ENCODE data around the gene ZNF516. TPM values are rescaled to one million over a fixed set of nuclear protein-coding genes. Genes with fewer than 3 reads are reported as not detected.

The ZNF516 gene
- total RNA-seq, 1 experiment from 2014 or later, result 25.5 TPM

- no peaks in the 10 kb centered on the region for H3K9me3 Mint-ChIP-seq (ENCODE audit: unreplicated experiment)
- H3K9me3 ChIP-seq, result no peaks in the 10 kb centered on the region
- no peaks in the 10 kb centered on the region for H3K4me1 Mint-ChIP-seq (ENCODE audit: low read depth, unreplicated experiment)
- H3K36me3 ChIP-seq (ENCODE audit: control insufficient read depth, insufficient read depth, low read length), result no peaks in the 10 kb centered on the region
- DNase-seq, result no peak
- no peak for TF ChIP-seq CTCF (IDR thresholded peaks at IDR 0.05; ENCODE audit: insufficient read depth in 1 of 2, low read depth in 1 of 2, low read length in 1 of 2, severe bottlenecking in 1 of 2, unreplicated experiment in 1 of 2)
- no TSS peak for BruUV-seq (replicated peaks)
- no peak overlapping the region for H3K27ac Mint-ChIP-seq (ENCODE audit: unreplicated experiment)
- H3K4me3 Mint-ChIP-seq (ENCODE audit: unreplicated experiment), result no peak overlapping the region
- POLR2A ChIA-PET, result no interaction called here
- H3K27me3 ChIP-seq (replicated peaks; ENCODE audit: control insufficient read depth, insufficient read depth, low read length), result no peaks in the 10 kb centered on the region
- H3K27me3 Mint-ChIP-seq (ENCODE audit: insufficient read depth, unreplicated experiment), result no peaks in the 10 kb centered on the region
- intact Hi-C loops (cut with micrococcal nuclease; ENCODE audit: unreplicated experiment), result no loop called here
- H3K36me3 Mint-ChIP-seq (ENCODE audit: insufficient read depth, unreplicated experiment), result no peaks in the 10 kb centered on the region
- H3K4me1 ChIP-seq, result no peaks in the 10 kb centered on the region
- H3K4me3 ChIP-seq (ENCODE audit: low read depth, low read length), result no peak overlapping the region
- CTCF ChIA-PET, result no interaction called here
Measured at GRCh38 chr18:76464281-76465259, 30.5 kb downstream of the ZNF516 start.

- H3K9me3 Mint-ChIP-seq (ENCODE audit: unreplicated experiment), result no peaks in the 10 kb centered on the region
- H3K4me3 Mint-ChIP-seq (ENCODE audit: unreplicated experiment), result no peak overlapping the region
- CTCF ChIA-PET, result no interaction called here
- no peaks in the 10 kb centered on the region for H3K4me1 Mint-ChIP-seq (ENCODE audit: low read depth, unreplicated experiment)
- no peaks in the 10 kb centered on the region for H3K4me1 ChIP-seq
- no peaks in the 10 kb centered on the region for H3K36me3 ChIP-seq (ENCODE audit: control insufficient read depth, insufficient read depth, low read length)
- POLR2A ChIA-PET, result no interaction called here
- no peaks in the 10 kb centered on the region for H3K27me3 ChIP-seq (replicated peaks; ENCODE audit: control insufficient read depth, insufficient read depth, low read length)
- H3K27ac Mint-ChIP-seq (ENCODE audit: unreplicated experiment), result no peak overlapping the region
- BruUV-seq (replicated peaks), result no TSS peak
- no peak for DNase-seq
- H3K9me3 ChIP-seq, result no peaks in the 10 kb centered on the region
- no peak overlapping the region for H3K4me3 ChIP-seq (ENCODE audit: low read depth, low read length)
- TF ChIP-seq CTCF (IDR thresholded peaks at IDR 0.05; ENCODE audit: insufficient read depth in 1 of 2, low read depth in 1 of 2, low read length in 1 of 2, severe bottlenecking in 1 of 2, unreplicated experiment in 1 of 2), result no peak
- intact Hi-C loops (cut with micrococcal nuclease; ENCODE audit: unreplicated experiment), result no loop called here
- H3K36me3 Mint-ChIP-seq (ENCODE audit: insufficient read depth, unreplicated experiment), result no peaks in the 10 kb centered on the region
- no peaks in the 10 kb centered on the region for H3K27me3 Mint-ChIP-seq (ENCODE audit: insufficient read depth, unreplicated experiment)
Measured at GRCh38 chr18:76463872-76464271, 31.2 kb downstream of the ZNF516 start.

GRCh38 chr18:76463358-76463757 is 31.7 kb downstream of the ZNF516 start:
- no peaks in the 10 kb centered on the region for H3K4me1 Mint-ChIP-seq (ENCODE audit: low read depth, unreplicated experiment)
- CTCF ChIA-PET, result no interaction called here
- intact Hi-C loops (cut with micrococcal nuclease; ENCODE audit: unreplicated experiment), result no loop called here
- no peak overlapping the region for H3K4me3 ChIP-seq (ENCODE audit: low read depth, low read length)
- BruUV-seq (replicated peaks), result no TSS peak
- H3K4me3 Mint-ChIP-seq (ENCODE audit: unreplicated experiment), result no peak overlapping the region
- no peaks in the 10 kb centered on the region for H3K9me3 Mint-ChIP-seq (ENCODE audit: unreplicated experiment)
- no peaks in the 10 kb centered on the region for H3K27me3 Mint-ChIP-seq (ENCODE audit: insufficient read depth, unreplicated experiment)
- H3K27me3 ChIP-seq (replicated peaks; ENCODE audit: control insufficient read depth, insufficient read depth, low read length), result no peaks in the 10 kb centered on the region
- H3K27ac Mint-ChIP-seq (ENCODE audit: unreplicated experiment), result no peak overlapping the region
- no peaks in the 10 kb centered on the region for H3K9me3 ChIP-seq
- DNase-seq, result no peak
- no peaks in the 10 kb centered on the region for H3K36me3 Mint-ChIP-seq (ENCODE audit: insufficient read depth, unreplicated experiment)
- H3K36me3 ChIP-seq (ENCODE audit: control insufficient read depth, insufficient read depth, low read length), result no peaks in the 10 kb centered on the region
- POLR2A ChIA-PET, result no interaction called here
- no peak for TF ChIP-seq CTCF (IDR thresholded peaks at IDR 0.05; ENCODE audit: insufficient read depth in 1 of 2, low read depth in 1 of 2, low read length in 1 of 2, severe bottlenecking in 1 of 2, unreplicated experiment in 1 of 2)
- H3K4me1 ChIP-seq, result no peaks in the 10 kb centered on the region

Data from Caco-2 (cell line).